ENCODE results near the gene RHCG. TPM values are rescaled to one million over a fixed set of nuclear protein-coding genes. Genes with fewer than 3 reads are reported as not detected.

Gene RHCG
- total RNA-seq, 2 donors from 2014 or later = 0.48 to 0.67 TPM

- DNase-seq = no peak
- no peaks in the 10 kb centered on the region for H3K27me3 ChIP-seq
- no peak for TF ChIP-seq CTCF (IDR thresholded peaks at IDR 0.05)
- no peak overlapping the region for H3K4me3 ChIP-seq
- intact Hi-C loops (cut with DNase I) = no loop called here
- no peaks in the 10 kb centered on the region for H3K9me3 ChIP-seq
- no peaks in the 10 kb centered on the region for H3K36me3 ChIP-seq
- H3K9ac ChIP-seq (ENCODE audit: low read depth in 2 of 2, low read length in 2 of 2) = no peak overlapping the region
- H3K4me1 ChIP-seq = no peaks in the 10 kb centered on the region
- H3K27ac ChIP-seq = no peak overlapping the region
Measured at GRCh38 chr15:89443581-89443980, 52.8 kb downstream of the RHCG start.

- no peaks in the 10 kb centered on the region for H3K36me3 ChIP-seq
- peak; percentile 48 for TF ChIP-seq CTCF (IDR thresholded peaks at IDR 0.05)
- no peak overlapping the region for H3K27ac ChIP-seq
- H3K4me1 ChIP-seq = no peaks in the 10 kb centered on the region
- H3K4me3 ChIP-seq = no peak overlapping the region
- H3K9me3 ChIP-seq = no peaks in the 10 kb centered on the region
- intact Hi-C loops (cut with DNase I) = no loop called here
- no peaks in the 10 kb centered on the region for H3K27me3 ChIP-seq
- H3K9ac ChIP-seq (ENCODE audit: low read depth in 2 of 2, low read length in 2 of 2) = no peak overlapping the region
- peak; percentile 58 for DNase-seq
Measured at GRCh38 chr15:89442671-89443307, 53.6 kb downstream of the RHCG start.

GRCh38 chr15:89442155-89442554, 54.2 kb downstream of the RHCG start:
- no peak for TF ChIP-seq CTCF (IDR thresholded peaks at IDR 0.05)
- Histone ChIP-seq H3K9me3 (no peaks in the 10 kb centered on the region), H3K27me3 (no peaks in the 10 kb centered on the region), H3K4me3 (no peak overlapping the region), H3K36me3 (no peaks in the 10 kb centered on the region), H3K4me1 (no peaks in the 10 kb centered on the region), H3K27ac (no peak overlapping the region), H3K9ac (ENCODE audit: low read depth in 2 of 2, low read length in 2 of 2) (no peak overlapping the region)
- no peak for DNase-seq
- intact Hi-C loops (cut with DNase I) = no loop called here

GRCh38 chr15:89441295-89441812, 55.0 kb downstream of the RHCG start:
- H3K36me3 ChIP-seq = no peaks in the 10 kb centered on the region
- intact Hi-C loops (cut with DNase I) = no loop called here
- no peak for TF ChIP-seq CTCF (IDR thresholded peaks at IDR 0.05)
- H3K4me1 ChIP-seq = no peaks in the 10 kb centered on the region
- H3K27me3 ChIP-seq = no peaks in the 10 kb centered on the region
- no peaks in the 10 kb centered on the region for H3K9me3 ChIP-seq
- no peak overlapping the region for H3K27ac ChIP-seq
- DNase-seq = no peak
- no peak overlapping the region for H3K4me3 ChIP-seq
- H3K9ac ChIP-seq (ENCODE audit: low read depth in 2 of 2, low read length in 2 of 2) = no peak overlapping the region

- Histone ChIP-seq H3K4me1 (no peaks in the 10 kb centered on the region), H3K9me3 (no peaks in the 10 kb centered on the region), H3K27me3 (no peaks in the 10 kb centered on the region), H3K27ac (no peak overlapping the region), H3K36me3 (no peaks in the 10 kb centered on the region), H3K9ac (ENCODE audit: low read depth in 2 of 2, low read length in 2 of 2) (no peak overlapping the region), H3K4me3 (no peak overlapping the region)
- DNase-seq = no peak
- TF ChIP-seq CTCF (IDR thresholded peaks at IDR 0.05) = no peak
- intact Hi-C loops (cut with DNase I) = no loop called here
Measured at GRCh38 chr15:89439764-89440163, 56.6 kb downstream of the RHCG start.
